ENCODE results near the gene MRPL36.

DNA sequence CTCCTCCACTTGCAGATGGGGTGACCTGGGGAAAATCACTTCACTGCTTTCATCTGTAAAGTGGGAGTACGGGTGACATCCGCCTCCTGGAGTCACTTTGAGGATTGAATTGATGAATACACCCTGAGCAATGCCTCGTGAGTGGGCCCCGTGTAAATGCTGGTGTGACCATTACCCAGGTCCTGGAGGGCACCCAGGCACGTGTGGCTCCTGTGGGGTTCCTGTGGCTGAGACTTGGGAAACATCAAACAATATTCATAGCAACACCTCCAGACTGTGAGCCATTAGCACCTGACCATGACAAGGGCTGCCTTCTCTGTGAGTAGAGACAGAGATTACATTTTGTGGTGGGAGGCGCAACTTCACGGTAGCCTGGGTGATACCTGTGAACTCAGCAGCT lies 11.4 kb downstream of the MRPL36 start:
- TF ChIP-seq, protein P1, sequence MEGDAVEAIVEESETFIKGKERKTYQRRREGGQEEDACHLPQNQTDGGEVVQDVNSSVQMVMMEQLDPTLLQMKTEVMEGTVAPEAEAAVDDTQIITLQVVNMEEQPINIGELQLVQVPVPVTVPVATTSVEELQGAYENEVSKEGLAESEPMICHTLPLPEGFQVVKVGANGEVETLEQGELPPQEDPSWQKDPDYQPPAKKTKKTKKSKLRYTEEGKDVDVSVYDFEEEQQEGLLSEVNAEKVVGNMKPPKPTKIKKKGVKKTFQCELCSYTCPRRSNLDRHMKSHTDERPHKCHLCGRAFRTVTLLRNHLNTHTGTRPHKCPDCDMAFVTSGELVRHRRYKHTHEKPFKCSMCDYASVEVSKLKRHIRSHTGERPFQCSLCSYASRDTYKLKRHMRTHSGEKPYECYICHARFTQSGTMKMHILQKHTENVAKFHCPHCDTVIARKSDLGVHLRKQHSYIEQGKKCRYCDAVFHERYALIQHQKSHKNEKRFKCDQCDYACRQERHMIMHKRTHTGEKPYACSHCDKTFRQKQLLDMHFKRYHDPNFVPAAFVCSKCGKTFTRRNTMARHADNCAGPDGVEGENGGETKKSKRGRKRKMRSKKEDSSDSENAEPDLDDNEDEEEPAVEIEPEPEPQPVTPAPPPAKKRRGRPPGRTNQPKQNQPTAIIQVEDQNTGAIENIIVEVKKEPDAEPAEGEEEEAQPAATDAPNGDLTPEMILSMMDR (IDR thresholded peaks at IDR 0.05) = no peak
- no peak for TF ChIP-seq SIN3A (IDR thresholded peaks at IDR 0.05; ENCODE audit: borderline replicate concordance, insufficient read depth, low read depth, low read length)
